Keratinocyte (primary cell): Measurements from ENCODE around the gene SMIM10L1. TPM values are rescaled to one million over a fixed set of nuclear protein-coding genes. Genes with fewer than 3 reads are reported as not detected.

Experiments
- DNase-seq: peaks from one replicate; pipeline ENCODE4 v3.0.0-alpha.2; 2011; ENCODE audit warnings: low read depth, missing footprints, low spot score
- FAIRE-seq: peaks from 2 replicates; lab custom pipeline; 2011; peaks lifted over from hg19 to GRCh38; lab: Jason Lieb, UNC
- H2AFZ ChIP-seq: 2 replicates; pipeline ENCODE4 v1.6.0; 2012; ENCODE audit warnings: low read length, control low read depth, inconsistent platforms; ENCODE audit not compliant: control insufficient read depth
- H3K27ac ChIP-seq: 2 replicates; pipeline ENCODE4 v1.5.1; 2011; ENCODE audit warnings: low read length; ENCODE audit not compliant: control insufficient read depth, insufficient read depth
- H3K27me3 ChIP-seq: 3 replicates; pipeline ENCODE4 v1.6.0; 2011; ENCODE audit warnings: low read length; ENCODE audit not compliant: control insufficient read depth, insufficient read depth; ENCODE audit errors: extremely low read depth
- H3K36me3 ChIP-seq, 2 experiments: 2 replicates in 1 of 2; 3 replicates in 1 of 2; pipeline ENCODE4 v1.5.1; 2011; ENCODE audit warnings: low read length in 2 of 2, mild to moderate bottlenecking in 1 of 2; ENCODE audit not compliant: control insufficient read depth in 2 of 2, insufficient read depth in 2 of 2; ENCODE audit errors: extremely low read depth in 1 of 2
- H3K4me1 ChIP-seq: 3 replicates; pipeline ENCODE4 v1.5.1; 2011; ENCODE audit warnings: low read length; ENCODE audit not compliant: control insufficient read depth, insufficient read depth; ENCODE audit errors: extremely low read depth
- H3K4me2 ChIP-seq: 3 replicates; pipeline ENCODE4 v1.6.0; 2011; ENCODE audit warnings: low read depth, low read length; ENCODE audit not compliant: control insufficient read depth, insufficient read depth; ENCODE audit errors: extremely low read depth
- H3K4me3 ChIP-seq, 3 experiments: fragments of 200-600 bp in 1 of 3; sonication (generic) in 1 of 3; 2 replicates in 2 of 3; 3 replicates in 1 of 3; pipeline ENCODE4 v1.5.1; 2011 to 2016; ENCODE audit warnings: low read length in 3 of 3, mild to moderate bottlenecking in 3 of 3, control low read depth in 2 of 3, inconsistent platforms in 1 of 3, low read depth in 1 of 3, mixed read lengths in 1 of 3, mixed run types in 1 of 3, moderate library complexity in 1 of 3; ENCODE audit not compliant: control insufficient read depth in 2 of 3, insufficient read depth in 2 of 3; ENCODE audit errors: extremely low read depth in 1 of 3
- H3K79me2 ChIP-seq: 2 replicates; pipeline ENCODE4 v1.6.0; 2012; ENCODE audit warnings: low read length; ENCODE audit not compliant: control insufficient read depth, insufficient read depth
- H3K9ac ChIP-seq: 3 replicates; pipeline ENCODE4 v1.6.0; 2011; ENCODE audit warnings: low read length; ENCODE audit not compliant: control insufficient read depth, insufficient read depth; ENCODE audit errors: extremely low read depth
- H3K9me1 ChIP-seq: 3 replicates; pipeline ENCODE4 v1.6.0; 2011; ENCODE audit warnings: low read length; ENCODE audit not compliant: control insufficient read depth, insufficient read depth; ENCODE audit errors: extremely low read depth
- H3K9me3 ChIP-seq: 2 replicates; pipeline ENCODE4 v1.5.1; 2012; ENCODE audit warnings: low read depth, low read length; ENCODE audit not compliant: control insufficient read depth
- H4K20me1 ChIP-seq: 3 replicates; pipeline ENCODE4 v1.6.0; 2011; ENCODE audit warnings: low read length; ENCODE audit not compliant: control insufficient read depth, insufficient read depth; ENCODE audit errors: extremely low read depth
- EZH2 ChIP-seq: IDR thresholded peaks from one replicate; pipeline ENCODE4 v1.6.1; 2012; ENCODE audit warnings: inconsistent platforms, mild to moderate bottlenecking, low read length, moderate library complexity
- dilution Hi-C: fragments of 300-500 bp; cut with MboI; formaldehyde crosslinking; loops from one replicate; pipeline ENCODE4 v1.7.0; 2020; ENCODE audit warnings: low sequenced_read_pairs; ENCODE audit not compliant: extremely low pct_ligation_motif_present
- polyA plus RNA-seq, 5 experiments: library from polyadenylated mRNA; depleted of rRNA in 3 of 5; stranded (reverse) in 3 of 5; stranded (forward) in 1 of 5; unstranded in 1 of 5; fragments of >200 nt; gene quantifications; 1 replicate in 1 of 5; 2 replicates in 3 of 5; 3 replicates in 1 of 5; pipeline versions ENCODE4 v1.2.1 to v1.2.3, GENCODE V29; 2011 to 2012; ENCODE audit warnings: missing spikeins in 2 of 5, low read depth in 1 of 5, low replicate concordance in 1 of 5
- TF ChIP-seq, protein P1 (sequence below), 3 experiments: IDR thresholded peaks in 1 of 3; conservative IDR thresholded peaks in 1 of 3; optimal IDR thresholded peaks in 1 of 3; 2 replicates in 2 of 3; 3 replicates in 1 of 3; pipeline versions ENCODE3 to v1.5.1; 2011; ENCODE audit warnings: low read length in 3 of 3, mild to moderate bottlenecking in 3 of 3, moderate library complexity in 2 of 3, control low read depth in 1 of 3, inconsistent platforms in 1 of 3; ENCODE audit not compliant: insufficient read depth in 2 of 3; ENCODE audit errors: extremely low read depth in 1 of 3

The SMIM10L1 gene
- polyA plus RNA-seq, 1 donor (not counting 4 experiments of a cell fraction or from before 2014, with no cell fraction given): 3.9 TPM

DNA sequence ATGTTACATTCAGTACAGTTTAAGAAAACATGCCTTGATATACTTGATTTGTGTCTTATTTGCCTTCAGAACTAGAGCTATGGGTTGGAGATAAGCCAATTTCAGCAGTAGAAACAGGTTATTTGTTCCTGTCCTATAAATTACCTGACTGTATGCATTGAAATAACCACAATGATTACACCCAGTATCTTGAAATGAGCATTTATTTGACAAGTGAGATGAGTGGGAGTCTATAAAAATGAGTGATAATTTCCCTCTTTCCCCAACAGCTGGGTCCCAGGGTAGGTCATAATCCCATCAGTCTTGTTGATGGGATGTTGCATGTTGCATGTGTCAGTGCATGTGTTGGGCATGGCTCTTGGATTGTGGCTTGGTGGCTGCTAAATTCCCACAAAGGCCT lies 12.0 kb downstream of the SMIM10L1 start:
- Histone ChIP-seq H3K9ac (no peak overlapping the region), H3K27ac (no peak overlapping the region), H3K79me2 (no peaks in the 10 kb centered on the region), H3K9me1 (no peaks in the 10 kb centered on the region), H4K20me1 (no peaks in the 10 kb centered on the region), H3K4me2 (no peak overlapping the region), H3K4me1 (no peaks in the 10 kb centered on the region), H3K9me3 (no peaks in the 10 kb centered on the region), H3K27me3 (no peaks in the 10 kb centered on the region), H3K36me3 (no peaks in the 10 kb centered on the region), H2AFZ (no peak overlapping the region), H3K4me3 (no peak overlapping the region)
- TF ChIP-seq EZH2: no peak
- TF ChIP-seq, protein P1, sequence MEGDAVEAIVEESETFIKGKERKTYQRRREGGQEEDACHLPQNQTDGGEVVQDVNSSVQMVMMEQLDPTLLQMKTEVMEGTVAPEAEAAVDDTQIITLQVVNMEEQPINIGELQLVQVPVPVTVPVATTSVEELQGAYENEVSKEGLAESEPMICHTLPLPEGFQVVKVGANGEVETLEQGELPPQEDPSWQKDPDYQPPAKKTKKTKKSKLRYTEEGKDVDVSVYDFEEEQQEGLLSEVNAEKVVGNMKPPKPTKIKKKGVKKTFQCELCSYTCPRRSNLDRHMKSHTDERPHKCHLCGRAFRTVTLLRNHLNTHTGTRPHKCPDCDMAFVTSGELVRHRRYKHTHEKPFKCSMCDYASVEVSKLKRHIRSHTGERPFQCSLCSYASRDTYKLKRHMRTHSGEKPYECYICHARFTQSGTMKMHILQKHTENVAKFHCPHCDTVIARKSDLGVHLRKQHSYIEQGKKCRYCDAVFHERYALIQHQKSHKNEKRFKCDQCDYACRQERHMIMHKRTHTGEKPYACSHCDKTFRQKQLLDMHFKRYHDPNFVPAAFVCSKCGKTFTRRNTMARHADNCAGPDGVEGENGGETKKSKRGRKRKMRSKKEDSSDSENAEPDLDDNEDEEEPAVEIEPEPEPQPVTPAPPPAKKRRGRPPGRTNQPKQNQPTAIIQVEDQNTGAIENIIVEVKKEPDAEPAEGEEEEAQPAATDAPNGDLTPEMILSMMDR (optimal IDR thresholded peaks at IDR 0.05 in 1 of 3, IDR thresholded peaks at IDR 0.05 in 1 of 3, conservative IDR thresholded peaks at IDR 0.05 in 1 of 3; ENCODE audit: extremely low read depth in 1 of 3, insufficient read depth in 2 of 3, low read length in 3 of 3): no peak
- dilution Hi-C loops: no loop called here
- no peak for DNase-seq
- FAIRE-seq: no peak

DNA sequence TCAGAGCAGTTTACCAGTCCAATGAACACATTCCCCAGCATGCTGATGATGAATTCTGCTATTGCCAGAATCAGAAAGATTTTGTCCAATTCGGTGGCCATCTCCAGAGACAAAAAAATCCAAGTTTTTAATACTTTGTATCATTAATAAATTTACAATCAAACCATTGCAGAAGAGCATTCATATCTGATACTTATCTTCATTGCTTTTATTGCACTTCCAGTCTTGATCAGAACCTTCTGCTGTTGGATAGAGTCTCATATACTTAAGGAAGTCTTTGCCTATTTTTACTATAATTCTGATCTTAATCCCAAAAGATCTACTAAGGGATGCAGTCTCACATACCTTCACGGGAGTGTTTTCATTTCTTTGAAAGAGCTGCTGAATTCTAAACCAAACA lies 15.8 kb downstream of the SMIM10L1 start, which contains the start of gene TAS2R42:
Gene TAS2R42, minus strand, starts transcription at position 101 of the 400 bp plus-strand sequence. Its CDS starts 0 bp downstream, at position 101.
- no peak within 1 kb of the TSS for H3K4me2 ChIP-seq
- dilution Hi-C loops: no loop called here
- H3K4me3 ChIP-seq: no peak within 1 kb of the TSS
- no peak within 1 kb of the TSS for H2AFZ ChIP-seq
- H3K9ac ChIP-seq: no peak within 1 kb of the TSS
- no peaks in the 10 kb centered on the region for H3K4me1 ChIP-seq
- no peaks in the 10 kb centered on the region for H3K9me1 ChIP-seq
- H3K27ac ChIP-seq: no peak within 1 kb of the TSS
- no peaks in the 10 kb centered on the region for H3K27me3 ChIP-seq
- no peaks in the 10 kb centered on the region for H3K9me3 ChIP-seq
- TF ChIP-seq, protein P1 (optimal IDR thresholded peaks at IDR 0.05 in 1 of 3, IDR thresholded peaks at IDR 0.05 in 1 of 3, conservative IDR thresholded peaks at IDR 0.05 in 1 of 3; ENCODE audit: extremely low read depth in 1 of 3, insufficient read depth in 2 of 3, low read length in 3 of 3): no peak
- no peak for TF ChIP-seq EZH2
- H4K20me1 ChIP-seq: no peaks in the 10 kb centered on the region
- DNase-seq (no peak), FAIRE-seq (no peak)
- H3K79me2 ChIP-seq: no peaks in the 10 kb centered on the region
- H3K36me3 ChIP-seq: no peaks in the 10 kb centered on the region
